Measurements from ENCODE around the gene UGT1A9. TPM values are rescaled to one million over a fixed set of nuclear protein-coding genes. Genes with fewer than 3 reads are reported as not detected.
"Not testable (repeated sequence)": the region's sequence is repeated elsewhere in the genome, so short reads cannot be mapped to it uniquely, and the experiment has no call there.

UGT1A9 gene
- total RNA-seq, 1 donor from 2014 or later: not detected

DNA sequence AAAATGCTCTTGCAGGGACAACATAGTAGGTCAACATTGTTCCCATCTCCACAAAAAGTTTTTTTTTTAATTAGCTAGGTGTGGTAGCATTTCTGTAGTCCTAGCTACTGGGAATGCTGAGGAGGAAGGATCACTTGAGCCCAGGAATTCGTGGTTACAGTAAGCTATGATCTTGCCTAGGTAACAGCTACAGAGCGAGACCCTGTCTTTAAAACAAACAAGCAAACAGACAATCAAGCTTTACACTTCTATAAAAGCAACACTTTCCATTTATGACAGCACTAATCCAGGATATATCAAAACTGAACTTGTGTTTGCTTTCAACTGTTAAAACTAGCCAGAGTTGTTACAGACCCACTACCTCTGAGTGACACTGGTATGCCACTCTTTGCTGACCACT, 69.2 kb downstream of the UGT1A9 start:
- intact Hi-C loops (cut with DNase I): no loop called here
- no peak for TF ChIP-seq POLR2AphosphoS5 (IDR thresholded peaks at IDR 0.05; ENCODE audit: insufficient read depth in 1 of 2, low read depth in 1 of 2)
- TF ChIP-seq, protein P1, sequence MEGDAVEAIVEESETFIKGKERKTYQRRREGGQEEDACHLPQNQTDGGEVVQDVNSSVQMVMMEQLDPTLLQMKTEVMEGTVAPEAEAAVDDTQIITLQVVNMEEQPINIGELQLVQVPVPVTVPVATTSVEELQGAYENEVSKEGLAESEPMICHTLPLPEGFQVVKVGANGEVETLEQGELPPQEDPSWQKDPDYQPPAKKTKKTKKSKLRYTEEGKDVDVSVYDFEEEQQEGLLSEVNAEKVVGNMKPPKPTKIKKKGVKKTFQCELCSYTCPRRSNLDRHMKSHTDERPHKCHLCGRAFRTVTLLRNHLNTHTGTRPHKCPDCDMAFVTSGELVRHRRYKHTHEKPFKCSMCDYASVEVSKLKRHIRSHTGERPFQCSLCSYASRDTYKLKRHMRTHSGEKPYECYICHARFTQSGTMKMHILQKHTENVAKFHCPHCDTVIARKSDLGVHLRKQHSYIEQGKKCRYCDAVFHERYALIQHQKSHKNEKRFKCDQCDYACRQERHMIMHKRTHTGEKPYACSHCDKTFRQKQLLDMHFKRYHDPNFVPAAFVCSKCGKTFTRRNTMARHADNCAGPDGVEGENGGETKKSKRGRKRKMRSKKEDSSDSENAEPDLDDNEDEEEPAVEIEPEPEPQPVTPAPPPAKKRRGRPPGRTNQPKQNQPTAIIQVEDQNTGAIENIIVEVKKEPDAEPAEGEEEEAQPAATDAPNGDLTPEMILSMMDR (IDR thresholded peaks at IDR 0.05): no peak
- no peak for TF ChIP-seq POLR2A (IDR thresholded peaks at IDR 0.05)
- no peaks in the 10 kb centered on the region for H3K9me3 ChIP-seq
- no peak for DNase-seq (ENCODE audit: extremely low spot score in 2 of 2)
- H3K36me3 ChIP-seq: no peaks in the 10 kb centered on the region
- H3K4me1 ChIP-seq: no peaks in the 10 kb centered on the region
- H3K4me3 ChIP-seq: no peak overlapping the region
- no peaks in the 10 kb centered on the region for H3K27me3 ChIP-seq
- no peak overlapping the region for H3K27ac ChIP-seq

DNA sequence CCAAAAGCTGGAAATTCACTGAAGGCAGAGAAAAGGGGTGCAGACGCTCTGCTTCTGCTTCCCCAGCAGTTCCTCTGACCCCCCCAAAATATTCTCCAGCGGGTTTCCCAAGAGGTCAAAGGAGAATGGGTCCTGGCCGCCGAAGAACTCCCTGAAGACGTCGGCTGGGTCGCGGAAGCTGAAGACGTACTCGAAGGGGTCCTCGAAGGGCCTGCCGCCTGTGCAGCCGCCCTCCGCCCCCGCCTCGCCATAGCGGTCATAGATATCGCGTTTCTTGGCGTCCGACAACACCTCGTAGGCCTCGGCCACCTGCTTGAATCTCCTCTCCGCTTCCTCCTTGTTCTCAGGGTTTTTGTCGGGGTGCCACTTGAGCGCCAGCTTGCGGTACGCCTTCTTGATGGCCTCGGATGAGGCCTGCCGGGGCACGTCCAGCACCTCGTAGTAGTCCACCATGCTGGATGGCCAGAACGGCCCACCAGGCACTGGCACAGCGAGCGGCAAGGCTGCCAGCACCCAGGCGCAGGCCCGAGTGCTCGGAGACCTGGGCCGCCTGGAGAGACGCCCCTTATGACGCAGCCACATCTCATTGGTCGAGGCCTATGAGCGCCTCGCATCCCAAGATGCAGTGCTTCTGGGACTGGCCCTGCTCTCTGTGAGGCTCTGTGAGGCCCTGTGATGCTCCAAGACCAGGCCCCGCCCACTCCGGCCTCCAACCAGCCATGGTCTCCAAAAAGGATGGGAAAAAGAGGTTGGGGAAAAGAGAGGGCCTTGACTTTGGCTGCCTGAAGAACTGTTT, 72.0 kb downstream of the UGT1A9 start:
- intact Hi-C loops (cut with DNase I): no loop called here
- no peak for DNase-seq (ENCODE audit: extremely low spot score in 2 of 2)
- Histone ChIP-seq H3K27me3 (no peaks in the 10 kb centered on the region), H3K27ac (no peak overlapping the region), H3K36me3 (no peaks in the 10 kb centered on the region), H3K4me3 (no peak overlapping the region), H3K4me1 (no peaks in the 10 kb centered on the region), H3K9me3 (no peaks in the 10 kb centered on the region)
- TF ChIP-seq, protein P1 (IDR thresholded peaks at IDR 0.05): no peak
- no peak for TF ChIP-seq POLR2A (IDR thresholded peaks at IDR 0.05)
- no peak for TF ChIP-seq POLR2AphosphoS5 (IDR thresholded peaks at IDR 0.05; ENCODE audit: insufficient read depth in 1 of 2, low read depth in 1 of 2)

DNA sequence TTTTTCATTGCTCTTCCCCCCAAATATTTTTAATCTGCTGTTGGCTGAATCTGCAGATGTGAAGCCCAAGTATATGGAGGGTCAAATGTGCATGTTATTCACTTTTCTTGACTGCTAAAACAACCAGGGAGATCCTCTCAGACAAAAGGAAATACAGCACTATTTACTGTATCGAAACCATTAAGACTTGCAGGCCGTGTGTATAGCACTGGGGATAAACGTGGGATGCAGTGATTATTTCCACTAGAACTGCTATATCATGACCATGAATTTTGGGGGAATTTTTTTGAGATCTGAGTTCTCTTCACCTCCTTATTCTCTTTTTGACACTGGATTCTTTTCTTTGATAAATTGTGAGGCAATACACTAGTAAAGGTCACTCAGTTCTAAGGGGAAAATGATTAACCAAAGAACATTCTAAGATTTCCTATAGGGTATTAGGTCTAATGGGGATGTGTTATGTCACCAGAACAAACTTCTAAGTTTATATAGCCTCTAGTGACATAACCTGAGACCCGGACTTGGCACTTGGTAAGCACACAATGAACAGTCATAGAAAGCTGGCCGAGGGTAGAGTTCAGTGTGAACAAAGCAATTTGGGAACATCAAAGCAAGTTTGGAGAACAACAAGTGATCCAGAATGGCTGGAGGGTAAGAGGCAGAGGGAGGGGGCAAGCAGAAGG, 73.5 kb downstream of the UGT1A9 start:
- H3K27me3 ChIP-seq: no peaks in the 10 kb centered on the region
- no peak overlapping the region for H3K27ac ChIP-seq
- no peak for DNase-seq (ENCODE audit: extremely low spot score in 2 of 2)
- no peaks in the 10 kb centered on the region for H3K36me3 ChIP-seq
- no peaks in the 10 kb centered on the region for H3K4me1 ChIP-seq
- intact Hi-C loops (cut with DNase I): no loop called here
- TF ChIP-seq POLR2AphosphoS5 (IDR thresholded peaks at IDR 0.05; ENCODE audit: insufficient read depth in 1 of 2, low read depth in 1 of 2) (no peak), POLR2A (IDR thresholded peaks at IDR 0.05) (no peak)
- no peak overlapping the region for H3K4me3 ChIP-seq
- H3K9me3 ChIP-seq: no peaks in the 10 kb centered on the region

DNA sequence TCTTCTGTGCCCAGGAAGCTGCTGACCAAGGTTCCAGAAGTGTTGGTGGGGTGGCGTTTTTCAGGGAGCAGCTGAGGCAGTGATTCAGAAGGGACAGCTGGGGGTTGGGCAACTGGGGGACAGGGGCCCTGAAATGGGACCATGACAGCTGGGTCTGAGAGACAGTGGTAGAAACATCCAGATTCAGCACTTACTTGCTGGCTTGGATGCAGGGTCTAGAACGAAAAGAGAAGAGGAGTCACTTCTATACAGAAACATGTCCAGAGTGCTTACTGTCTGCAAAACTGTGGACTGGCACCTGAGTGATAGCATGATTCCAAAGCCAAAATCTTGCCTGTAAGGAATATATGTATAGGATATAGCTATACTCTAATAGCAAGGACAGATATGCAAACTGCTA, 74.1 kb downstream of the UGT1A9 start:
- H3K27ac ChIP-seq; H3K4me1 ChIP-seq; H3K36me3 ChIP-seq; H3K4me3 ChIP-seq; H3K27me3 ChIP-seq; H3K9me3 ChIP-seq; DNase-seq (ENCODE audit: extremely low spot score in 2 of 2); intact Hi-C loops (cut with DNase I): not testable (repeated sequence)

DNA sequence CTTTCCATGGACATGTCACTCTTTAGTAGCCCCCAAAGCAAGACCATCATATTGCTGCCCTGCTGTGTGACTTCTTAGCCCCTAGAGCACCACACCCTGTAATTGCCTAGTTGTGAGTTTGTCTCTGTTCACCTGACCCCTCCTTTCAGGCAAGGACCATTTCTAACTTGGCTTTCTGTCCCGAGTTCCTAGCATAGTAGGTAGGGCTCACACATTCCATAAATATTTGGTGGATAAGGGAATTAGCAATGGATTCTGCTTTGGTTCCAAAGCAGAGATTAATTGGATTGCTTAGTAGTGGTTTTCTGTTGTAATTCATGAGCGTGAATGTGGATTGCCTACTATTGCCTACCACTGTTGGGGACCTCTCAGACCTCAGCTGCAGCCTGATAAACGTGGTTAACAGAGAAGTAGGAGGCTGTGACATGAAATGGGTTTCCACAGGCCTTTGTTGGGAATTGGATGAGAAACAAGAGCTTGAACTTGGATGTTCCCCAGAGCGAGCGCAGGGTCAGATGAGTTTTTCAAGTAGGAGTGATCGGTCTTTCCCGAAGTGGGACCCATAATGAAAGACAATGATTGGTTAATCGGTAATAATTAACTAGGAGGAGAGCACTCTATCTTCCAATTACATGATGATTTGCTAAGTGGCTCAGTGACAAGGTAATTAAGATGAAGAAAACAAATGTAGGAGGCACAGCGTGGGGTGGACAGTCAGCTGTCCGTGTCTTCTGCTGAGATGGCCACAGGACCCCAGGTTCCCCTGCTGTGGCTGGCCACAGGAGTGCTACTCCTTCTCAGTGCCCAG, 75.0 kb downstream of the UGT1A9 start:
- Histone ChIP-seq H3K4me1 (no peaks in the 10 kb centered on the region), H3K9me3 (no peaks in the 10 kb centered on the region), H3K36me3 (no peaks in the 10 kb centered on the region), H3K27ac (no peak overlapping the region), H3K4me3 (no peak overlapping the region), H3K27me3 (no peaks in the 10 kb centered on the region)
- no peak for DNase-seq (ENCODE audit: extremely low spot score in 2 of 2)
- TF ChIP-seq, protein P1 (IDR thresholded peaks at IDR 0.05): no peak
- no peak for TF ChIP-seq POLR2A (IDR thresholded peaks at IDR 0.05)
- TF ChIP-seq POLR2AphosphoS5 (IDR thresholded peaks at IDR 0.05; ENCODE audit: insufficient read depth in 1 of 2, low read depth in 1 of 2): no peak
- intact Hi-C loops (cut with DNase I): no loop called here

All from vagina (tissue), 2 donors.